ENCODE results near the gene ZNF678.

DNA sequence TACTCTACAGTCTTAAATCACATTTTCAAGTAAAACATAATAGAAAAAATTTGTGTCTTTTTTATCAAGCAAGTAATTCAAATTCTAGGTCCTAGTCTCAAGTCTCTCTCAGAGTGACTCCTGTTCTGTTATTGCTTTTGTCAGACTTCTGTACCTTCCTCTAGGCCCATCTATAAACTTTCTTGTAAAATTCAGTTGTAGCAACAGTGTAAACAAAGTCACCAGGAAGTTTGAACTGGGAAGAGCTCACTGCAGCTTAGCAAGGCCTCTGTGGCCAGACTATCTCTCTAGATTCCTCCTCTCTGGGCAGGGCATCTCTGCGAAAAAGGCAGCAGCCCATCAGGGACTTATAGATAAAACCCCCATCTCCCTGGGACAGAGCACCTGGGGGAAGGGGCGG, 13.5 kb upstream of the ZNF678 start:
- TF ChIP-seq POLR2A (IDR thresholded peaks at IDR 0.05) (no peak), CTCF (IDR thresholded peaks at IDR 0.05) (no peak), POLR2AphosphoS5 (IDR thresholded peaks at IDR 0.05) (no peak), EP300 (IDR thresholded peaks at IDR 0.05) (no peak)
